ENCODE measurements around the gene SFMBT1.

SFMBT1 gene

DNA sequence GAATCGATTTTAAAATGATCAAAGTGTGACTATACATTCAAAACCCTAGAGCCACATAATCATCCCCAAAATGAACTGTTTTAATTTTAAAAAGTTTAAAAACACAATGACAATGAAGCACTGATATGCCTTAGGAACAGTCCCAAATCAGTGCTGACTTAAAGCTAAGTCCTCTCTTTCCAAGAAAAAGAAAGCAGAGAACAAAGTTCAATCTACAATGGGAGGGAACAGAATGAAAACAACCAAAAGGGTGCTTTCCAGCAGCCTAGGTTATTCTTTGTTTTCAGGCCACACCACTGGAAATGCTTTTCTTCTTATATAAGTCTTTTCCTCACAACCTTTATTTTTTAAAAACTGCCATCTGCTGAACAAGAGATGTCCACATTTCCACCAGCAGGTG, 141.3 kb downstream of the SFMBT1 start:
- no peak overlapping the region for H3K27ac ChIP-seq (ENCODE audit: insufficient read depth, low read length, poor library complexity, severe bottlenecking)
- H3K9me3 ChIP-seq (ENCODE audit: control insufficient read depth, low read length) = no peaks in the 10 kb centered on the region
- no peak overlapping the region for H3K4me3 ChIP-seq (ENCODE audit: insufficient read depth, low read depth, low read length, poor library complexity, severe bottlenecking)
- DNase-seq = no peak
- H3K4me1 ChIP-seq (ENCODE audit: control insufficient read depth, insufficient read depth, low read length, poor library complexity, severe bottlenecking) = no peaks in the 10 kb centered on the region
- H3K36me3 ChIP-seq (ENCODE audit: control insufficient read depth, insufficient read depth, low read length) = peaks cover 39% of the 10 kb centered on the region
- H3K27me3 ChIP-seq (replicated peaks; ENCODE audit: control insufficient read depth, insufficient read depth, low read length, poor library complexity, severe bottlenecking) = no peaks in the 10 kb centered on the region

DNA sequence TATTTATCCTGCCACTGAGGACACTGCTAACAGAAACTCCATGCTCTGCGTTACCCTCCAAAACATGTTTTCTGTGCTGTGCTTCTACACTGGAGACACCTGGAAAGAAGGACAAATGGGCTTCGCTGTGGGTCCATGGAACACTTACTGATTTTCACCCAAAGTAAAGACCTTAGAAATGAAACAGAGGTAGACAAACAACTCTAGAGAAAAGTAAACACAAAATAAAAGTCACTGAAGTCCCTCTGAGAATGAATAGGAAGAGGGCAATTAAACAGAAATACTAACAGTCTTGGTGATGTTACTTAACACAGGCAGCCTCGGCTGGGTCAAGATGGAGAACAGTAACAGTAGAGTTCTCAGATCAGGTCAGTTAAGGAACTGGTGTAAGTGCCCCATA, 141.9 kb downstream of the SFMBT1 start:
- no peak overlapping the region for H3K27ac ChIP-seq (ENCODE audit: insufficient read depth, low read length, poor library complexity, severe bottlenecking)
- H3K27me3 ChIP-seq (replicated peaks; ENCODE audit: control insufficient read depth, insufficient read depth, low read length, poor library complexity, severe bottlenecking) = no peaks in the 10 kb centered on the region
- peaks cover 33% of the 10 kb centered on the region for H3K36me3 ChIP-seq (ENCODE audit: control insufficient read depth, insufficient read depth, low read length)
- DNase-seq = no peak
- no peaks in the 10 kb centered on the region for H3K9me3 ChIP-seq (ENCODE audit: control insufficient read depth, low read length)
- H3K4me1 ChIP-seq (ENCODE audit: control insufficient read depth, insufficient read depth, low read length, poor library complexity, severe bottlenecking) = no peaks in the 10 kb centered on the region
- H3K4me3 ChIP-seq (ENCODE audit: insufficient read depth, low read depth, low read length, poor library complexity, severe bottlenecking) = no peak overlapping the region

DNA sequence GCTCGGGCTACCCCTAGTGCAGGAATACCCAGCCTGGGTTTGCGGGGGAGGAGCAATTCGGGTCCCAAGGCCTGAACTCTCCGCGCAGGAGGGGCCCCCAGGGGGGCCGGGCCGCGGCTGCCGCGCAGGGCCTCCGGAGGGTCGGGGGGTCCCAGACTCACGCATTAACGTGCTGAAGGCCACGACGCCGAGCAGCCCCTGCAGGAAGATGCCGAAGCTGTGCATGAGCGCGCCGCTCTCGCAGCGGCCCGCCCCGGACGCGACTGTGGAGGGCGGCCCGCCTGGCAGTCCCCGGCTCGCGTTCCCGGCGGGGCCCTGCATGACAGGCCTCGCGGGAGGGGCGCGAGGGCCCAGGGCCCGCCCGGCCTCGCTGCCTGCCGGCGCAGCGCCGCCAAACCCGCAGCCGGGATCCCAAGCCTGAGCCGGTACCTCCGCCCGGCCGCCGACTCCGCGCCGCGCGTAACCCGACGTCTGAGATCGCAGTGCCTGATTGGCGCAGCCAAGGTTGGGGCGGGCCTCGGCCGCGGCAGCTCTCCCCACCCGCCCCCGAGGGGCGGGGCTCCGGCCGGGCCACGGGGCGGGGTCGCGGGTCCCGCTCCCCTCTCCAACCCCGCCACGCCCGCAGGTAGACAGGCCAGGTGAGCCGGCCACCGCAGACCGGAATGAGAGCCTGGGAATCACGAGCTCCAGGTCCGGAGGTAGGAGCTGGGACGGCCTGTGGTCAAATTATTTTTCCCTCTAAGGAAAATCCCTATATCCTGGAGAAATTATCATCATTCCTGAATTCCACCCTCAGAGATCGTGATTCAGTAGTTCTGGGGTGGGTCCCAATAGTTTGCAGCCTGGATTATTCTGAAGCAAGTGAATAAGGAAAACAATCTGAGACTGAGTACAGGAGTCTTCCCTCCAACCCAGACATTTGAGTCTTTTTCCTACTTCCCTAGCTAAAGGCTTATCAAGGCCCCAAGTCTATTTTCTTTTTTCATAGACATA, 148.4 kb downstream of the SFMBT1 start, which contains the start of gene STIMATE:
Gene STIMATE (minus strand): TSS at position 419 of the 993 bp plus-strand sequence. CDS start 98 bp downstream, at position 321.
- no peaks in the 10 kb centered on the region for H3K9me3 ChIP-seq (ENCODE audit: control insufficient read depth, low read length)
- peak; percentile 78 to 83 (median 83) for DNase-seq
- H3K27ac ChIP-seq (ENCODE audit: insufficient read depth, low read length, poor library complexity, severe bottlenecking) = peak within 1 kb of the TSS; percentile 71
- no peaks in the 10 kb centered on the region for H3K36me3 ChIP-seq (ENCODE audit: control insufficient read depth, insufficient read depth, low read length)
- H3K4me3 ChIP-seq (ENCODE audit: insufficient read depth, low read depth, low read length, poor library complexity, severe bottlenecking) = peak within 1 kb of the TSS; percentile 89
- peaks cover 29% of the 10 kb centered on the region for H3K4me1 ChIP-seq (ENCODE audit: control insufficient read depth, insufficient read depth, low read length, poor library complexity, severe bottlenecking)
- no peaks in the 10 kb centered on the region for H3K27me3 ChIP-seq (replicated peaks; ENCODE audit: control insufficient read depth, insufficient read depth, low read length, poor library complexity, severe bottlenecking)

DNA sequence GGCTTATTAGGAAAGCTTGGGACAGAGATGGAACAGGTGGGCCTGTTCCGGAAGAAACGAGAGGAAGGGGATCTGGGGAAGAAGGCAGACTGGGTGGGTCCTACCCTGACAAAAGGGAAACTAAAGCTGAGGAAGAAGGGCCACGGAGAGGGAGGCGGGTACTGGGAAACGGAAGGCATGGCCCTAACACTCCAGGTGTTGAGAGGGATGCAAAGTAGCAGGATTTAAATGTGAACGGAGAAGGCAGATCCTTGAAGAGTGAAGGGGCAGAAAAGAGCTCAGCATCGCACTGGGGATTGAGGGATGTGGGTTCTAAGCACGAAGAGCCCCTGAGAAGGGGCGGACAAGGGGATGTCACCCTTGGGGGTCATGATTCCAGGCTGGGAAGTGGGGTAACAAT, 149.3 kb downstream of the SFMBT1 start:
- H3K27ac ChIP-seq (ENCODE audit: insufficient read depth, low read length, poor library complexity, severe bottlenecking) = peak overlapping the region; percentile 71
- H3K4me1 ChIP-seq (ENCODE audit: control insufficient read depth, insufficient read depth, low read length, poor library complexity, severe bottlenecking) = peaks cover 37% of the 10 kb centered on the region
- peak overlapping the region; percentile 89 for H3K4me3 ChIP-seq (ENCODE audit: insufficient read depth, low read depth, low read length, poor library complexity, severe bottlenecking)
- H3K36me3 ChIP-seq (ENCODE audit: control insufficient read depth, insufficient read depth, low read length) = no peaks in the 10 kb centered on the region
- H3K9me3 ChIP-seq (ENCODE audit: control insufficient read depth, low read length) = no peaks in the 10 kb centered on the region
- DNase-seq = no peak
- H3K27me3 ChIP-seq (replicated peaks; ENCODE audit: control insufficient read depth, insufficient read depth, low read length, poor library complexity, severe bottlenecking) = no peaks in the 10 kb centered on the region

DNA sequence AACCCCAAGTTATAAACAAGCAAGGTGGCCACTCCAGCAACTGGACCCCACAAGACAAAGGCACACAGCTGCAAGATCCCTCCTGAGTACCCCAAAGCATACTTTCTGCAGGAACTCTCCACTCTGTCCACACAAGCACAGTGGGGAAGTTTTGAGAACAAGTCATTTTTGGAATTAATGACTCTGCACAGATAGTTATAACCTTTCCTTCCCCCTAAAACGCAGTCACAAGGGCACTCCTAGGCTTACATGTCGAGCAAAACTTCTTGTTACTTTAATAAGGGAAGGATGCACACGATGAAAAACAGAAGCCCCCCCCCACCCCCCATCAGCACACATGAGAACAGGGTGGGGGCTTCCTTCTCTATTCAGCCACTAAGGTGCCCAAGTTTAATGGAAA, 149.7 kb downstream of the SFMBT1 start:
- Histone ChIP-seq H3K27ac (ENCODE audit: insufficient read depth, low read length, poor library complexity, severe bottlenecking) (peak overlapping the region; percentile 71), H3K27me3 (replicated peaks; ENCODE audit: control insufficient read depth, insufficient read depth, low read length, poor library complexity, severe bottlenecking) (no peaks in the 10 kb centered on the region), H3K36me3 (ENCODE audit: control insufficient read depth, insufficient read depth, low read length) (no peaks in the 10 kb centered on the region), H3K4me1 (ENCODE audit: control insufficient read depth, insufficient read depth, low read length, poor library complexity, severe bottlenecking) (peaks cover 42% of the 10 kb centered on the region), H3K4me3 (ENCODE audit: insufficient read depth, low read depth, low read length, poor library complexity, severe bottlenecking) (peak overlapping the region; percentile 89), H3K9me3 (ENCODE audit: control insufficient read depth, low read length) (no peaks in the 10 kb centered on the region)
- no peak for DNase-seq

DNA sequence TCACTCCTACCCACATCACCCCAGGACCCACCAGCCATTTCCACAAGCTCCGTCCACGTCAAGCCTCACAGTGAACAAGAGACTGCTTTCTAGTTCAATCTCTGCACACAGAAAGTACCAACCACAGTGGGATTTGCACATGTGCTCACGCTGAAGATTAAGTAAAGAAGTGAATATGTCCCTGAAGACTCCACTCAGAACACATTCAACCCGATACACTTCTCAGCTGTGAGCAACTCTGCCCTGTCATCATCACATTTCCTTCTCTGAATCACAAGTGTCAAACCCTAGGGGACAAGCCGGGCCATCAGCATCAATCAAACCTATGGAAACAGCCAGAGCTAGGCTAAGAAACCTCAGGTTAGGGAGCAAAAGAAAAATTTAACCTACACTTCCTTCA, 150.5 kb downstream of the SFMBT1 start:
- Histone ChIP-seq H3K4me3 (ENCODE audit: insufficient read depth, low read depth, low read length, poor library complexity, severe bottlenecking) (peak overlapping the region; percentile 89), H3K27me3 (replicated peaks; ENCODE audit: control insufficient read depth, insufficient read depth, low read length, poor library complexity, severe bottlenecking) (no peaks in the 10 kb centered on the region), H3K36me3 (ENCODE audit: control insufficient read depth, insufficient read depth, low read length) (no peaks in the 10 kb centered on the region), H3K9me3 (ENCODE audit: control insufficient read depth, low read length) (no peaks in the 10 kb centered on the region), H3K4me1 (ENCODE audit: control insufficient read depth, insufficient read depth, low read length, poor library complexity, severe bottlenecking) (peaks cover 43% of the 10 kb centered on the region), H3K27ac (ENCODE audit: insufficient read depth, low read length, poor library complexity, severe bottlenecking) (peak overlapping the region; percentile 71)
- no peak for DNase-seq

DNA sequence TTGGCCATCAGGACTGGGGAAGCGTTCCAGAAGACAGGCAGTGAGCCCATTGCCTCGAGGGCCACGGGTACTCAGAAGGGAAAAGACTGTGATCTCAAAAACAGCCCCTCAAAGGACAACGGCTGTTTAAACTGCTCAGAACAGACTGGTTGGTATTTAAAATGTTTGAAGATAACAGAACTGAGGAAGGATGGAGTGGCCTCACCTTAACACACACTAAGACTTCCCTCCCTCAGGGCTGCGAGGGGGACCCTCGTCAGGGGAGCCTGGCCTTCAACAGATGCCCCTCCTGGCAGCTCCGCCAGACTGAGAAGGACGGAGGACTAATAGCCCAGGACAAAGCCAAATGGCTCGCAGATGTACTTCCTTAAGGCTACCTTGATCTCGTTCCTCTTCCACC, 151.1 kb downstream of the SFMBT1 start:
- no peak overlapping the region for H3K4me3 ChIP-seq (ENCODE audit: insufficient read depth, low read depth, low read length, poor library complexity, severe bottlenecking)
- no peak overlapping the region for H3K27ac ChIP-seq (ENCODE audit: insufficient read depth, low read length, poor library complexity, severe bottlenecking)
- no peak for DNase-seq
- H3K9me3 ChIP-seq (ENCODE audit: control insufficient read depth, low read length) = no peaks in the 10 kb centered on the region
- H3K27me3 ChIP-seq (replicated peaks; ENCODE audit: control insufficient read depth, insufficient read depth, low read length, poor library complexity, severe bottlenecking) = no peaks in the 10 kb centered on the region
- H3K36me3 ChIP-seq (ENCODE audit: control insufficient read depth, insufficient read depth, low read length) = no peaks in the 10 kb centered on the region
- peaks cover 43% of the 10 kb centered on the region for H3K4me1 ChIP-seq (ENCODE audit: control insufficient read depth, insufficient read depth, low read length, poor library complexity, severe bottlenecking)

DNA sequence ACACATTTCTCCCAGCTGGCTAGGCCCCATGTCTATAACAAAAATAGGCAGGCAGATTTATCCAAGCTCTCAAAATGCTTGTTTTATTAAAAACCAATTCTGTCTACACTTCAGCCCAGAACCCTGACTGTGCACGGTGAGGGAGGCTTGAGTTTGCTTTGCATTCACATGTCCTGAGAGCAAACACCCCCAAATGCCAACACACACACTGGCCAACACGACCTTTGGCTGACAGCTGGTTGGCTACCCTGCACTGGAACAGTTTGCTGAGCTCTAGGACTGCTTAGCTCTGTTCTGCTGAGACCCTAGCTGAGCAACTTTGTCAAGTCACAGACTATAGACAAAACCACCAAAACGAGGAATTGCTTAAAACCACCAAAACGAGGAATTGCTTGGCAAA, 152.2 kb downstream of the SFMBT1 start:
- peak overlapping the region; percentile 57 for H3K27ac ChIP-seq (ENCODE audit: insufficient read depth, low read length, poor library complexity, severe bottlenecking)
- no peaks in the 10 kb centered on the region for H3K36me3 ChIP-seq (ENCODE audit: control insufficient read depth, insufficient read depth, low read length)
- no peak overlapping the region for H3K4me3 ChIP-seq (ENCODE audit: insufficient read depth, low read depth, low read length, poor library complexity, severe bottlenecking)
- H3K27me3 ChIP-seq (replicated peaks; ENCODE audit: control insufficient read depth, insufficient read depth, low read length, poor library complexity, severe bottlenecking) = no peaks in the 10 kb centered on the region
- DNase-seq = no peak
- no peaks in the 10 kb centered on the region for H3K9me3 ChIP-seq (ENCODE audit: control insufficient read depth, low read length)
- H3K4me1 ChIP-seq (ENCODE audit: control insufficient read depth, insufficient read depth, low read length, poor library complexity, severe bottlenecking) = peaks cover 43% of the 10 kb centered on the region

DNA sequence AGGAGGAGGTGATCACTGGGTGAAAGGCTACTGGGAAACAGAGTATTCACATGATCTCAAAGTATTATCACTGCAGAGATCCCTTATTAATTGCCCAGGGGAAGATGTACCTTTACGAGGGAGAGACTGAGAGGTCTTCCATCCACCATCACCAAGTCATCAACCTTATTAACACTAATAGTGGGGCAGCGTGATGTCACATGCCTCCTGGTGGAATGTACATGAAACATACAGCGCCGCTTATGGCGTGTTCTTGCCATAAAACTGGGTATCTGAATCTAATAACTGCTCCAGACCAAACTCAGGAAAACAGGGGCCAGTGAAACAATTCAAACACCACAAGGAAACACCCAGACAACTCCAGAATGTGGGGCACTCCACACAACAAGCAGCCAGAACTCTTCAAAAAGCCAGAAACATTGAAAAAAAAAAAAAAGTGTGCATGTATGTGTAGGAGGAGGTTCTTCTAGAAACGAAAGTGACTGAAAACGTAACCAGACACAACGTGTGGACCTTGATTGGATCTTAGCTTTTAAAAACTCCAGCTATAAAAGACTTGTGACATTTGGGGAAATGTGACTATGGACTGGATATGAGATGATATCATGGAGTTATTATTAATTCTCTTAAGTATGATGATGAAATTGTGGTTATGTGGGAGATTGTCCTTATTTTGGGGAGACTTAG, 153.1 kb downstream of the SFMBT1 start:
- peaks cover 43% of the 10 kb centered on the region for H3K4me1 ChIP-seq (ENCODE audit: control insufficient read depth, insufficient read depth, low read length, poor library complexity, severe bottlenecking)
- peak overlapping the region; percentile 46 for H3K4me3 ChIP-seq (ENCODE audit: insufficient read depth, low read depth, low read length, poor library complexity, severe bottlenecking)
- peak; percentile 13 to 39 (median 33) for DNase-seq
- H3K9me3 ChIP-seq (ENCODE audit: control insufficient read depth, low read length) = no peaks in the 10 kb centered on the region
- H3K36me3 ChIP-seq (ENCODE audit: control insufficient read depth, insufficient read depth, low read length) = no peaks in the 10 kb centered on the region
- peak overlapping the region; percentile 57 for H3K27ac ChIP-seq (ENCODE audit: insufficient read depth, low read length, poor library complexity, severe bottlenecking)
- no peaks in the 10 kb centered on the region for H3K27me3 ChIP-seq (replicated peaks; ENCODE audit: control insufficient read depth, insufficient read depth, low read length, poor library complexity, severe bottlenecking)

DNA sequence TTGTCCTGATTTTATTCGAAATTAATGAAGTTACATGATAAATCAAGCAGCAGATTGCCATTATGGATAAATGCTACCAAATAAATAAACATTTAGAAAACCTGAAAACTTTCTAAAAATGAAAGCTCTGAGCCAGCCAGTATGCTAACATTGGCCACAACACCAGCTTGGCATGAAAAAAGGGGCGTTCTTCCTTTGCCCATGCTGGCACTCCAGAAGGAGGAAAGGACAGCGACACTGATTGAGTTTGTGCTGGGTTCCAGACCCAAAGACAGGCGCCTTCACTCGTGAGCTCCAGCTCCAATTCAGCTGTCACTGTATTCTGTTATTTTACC, 153.6 kb downstream of the SFMBT1 start:
- no peaks in the 10 kb centered on the region for H3K27me3 ChIP-seq (replicated peaks; ENCODE audit: control insufficient read depth, insufficient read depth, low read length, poor library complexity, severe bottlenecking)
- peaks cover 43% of the 10 kb centered on the region for H3K4me1 ChIP-seq (ENCODE audit: control insufficient read depth, insufficient read depth, low read length, poor library complexity, severe bottlenecking)
- DNase-seq = no peak
- peak overlapping the region; percentile 57 for H3K27ac ChIP-seq (ENCODE audit: insufficient read depth, low read length, poor library complexity, severe bottlenecking)
- H3K4me3 ChIP-seq (ENCODE audit: insufficient read depth, low read depth, low read length, poor library complexity, severe bottlenecking) = peak overlapping the region; percentile 46
- H3K36me3 ChIP-seq (ENCODE audit: control insufficient read depth, insufficient read depth, low read length) = no peaks in the 10 kb centered on the region
- H3K9me3 ChIP-seq (ENCODE audit: control insufficient read depth, low read length) = no peaks in the 10 kb centered on the region
